ENCODE data around the gene OR5AU1.
"Not testable (repeated sequence)": the region's sequence is repeated elsewhere in the genome, so short reads cannot be mapped to it uniquely, and the experiment has no call there.

Gene OR5AU1

GRCh38 chr14:21171128-21171527 is 15.3 kb upstream of the OR5AU1 start:
- DNase-seq (ENCODE audit: low read depth in 2 of 2) = no peak

GRCh38 chr14:21169573-21169972 is 13.7 kb upstream of the OR5AU1 start:
- no peak for DNase-seq (ENCODE audit: low read depth in 2 of 2)

GRCh38 chr14:21168055-21168454 is 12.2 kb upstream of the OR5AU1 start:
- no peak for DNase-seq (ENCODE audit: low read depth in 2 of 2)

- DNase-seq (ENCODE audit: low read depth in 2 of 2) = not testable (repeated sequence)
Measured at GRCh38 chr14:21165670-21166069, 9.8 kb upstream of the OR5AU1 start.

- not testable (repeated sequence) for DNase-seq (ENCODE audit: low read depth in 2 of 2)
Measured at GRCh38 chr14:21165002-21165605, 9.2 kb upstream of the OR5AU1 start.

GRCh38 chr14:21163871-21164291 is 8.0 kb upstream of the OR5AU1 start:
- DNase-seq (ENCODE audit: low read depth in 2 of 2) = no peak

GRCh38 chr14:21162081-21162480 is 6.2 kb upstream of the OR5AU1 start:
- no peak for DNase-seq (ENCODE audit: low read depth in 2 of 2)

- DNase-seq (ENCODE audit: low read depth in 2 of 2) = no peak
Measured at GRCh38 chr14:21160061-21160610, 4.3 kb upstream of the OR5AU1 start.

- DNase-seq (ENCODE audit: low read depth in 2 of 2) = not testable (repeated sequence)
Measured at GRCh38 chr14:21158175-21158574, 2.3 kb upstream of the OR5AU1 start.

GRCh38 chr14:21149641-21150367 is 6.1 kb downstream of the OR5AU1 start:
- no peak for DNase-seq (ENCODE audit: low read depth in 2 of 2)

- DNase-seq (ENCODE audit: low read depth in 2 of 2) = no peak
Measured at GRCh38 chr14:21145437-21145836, 10.4 kb downstream of the OR5AU1 start.

- no peak for DNase-seq (ENCODE audit: low read depth in 2 of 2)
Measured at GRCh38 chr14:21142357-21142756, 13.5 kb downstream of the OR5AU1 start.

GRCh38 chr14:21136024-21136423 is 19.8 kb downstream of the OR5AU1 start:
- no peak for DNase-seq (ENCODE audit: low read depth in 2 of 2)

GRCh38 chr14:21133901-21134300 is 22.0 kb downstream of the OR5AU1 start:
- DNase-seq (ENCODE audit: low read depth in 2 of 2) = no peak

GRCh38 chr14:21123429-21123828 is 32.4 kb downstream of the OR5AU1 start:
- DNase-seq (ENCODE audit: low read depth in 2 of 2) = no peak

GRCh38 chr14:21121122-21121521 is 34.7 kb downstream of the OR5AU1 start:
- DNase-seq (ENCODE audit: low read depth in 2 of 2) = no peak

GRCh38 chr14:21120686-21121085 is 35.2 kb downstream of the OR5AU1 start:
- DNase-seq (ENCODE audit: low read depth in 2 of 2) = no peak

- no peak for DNase-seq (ENCODE audit: low read depth in 2 of 2)
Measured at GRCh38 chr14:21118933-21119332, 36.9 kb downstream of the OR5AU1 start.

- DNase-seq (ENCODE audit: low read depth in 2 of 2) = no peak
Measured at GRCh38 chr14:21113369-21113768, 42.5 kb downstream of the OR5AU1 start.

GRCh38 chr14:21112255-21112654 is 43.6 kb downstream of the OR5AU1 start:
- no peak for DNase-seq (ENCODE audit: low read depth in 2 of 2)

GRCh38 chr14:21109377-21110138 is 46.3 kb downstream of the OR5AU1 start:
- no peak for DNase-seq (ENCODE audit: low read depth in 2 of 2)

- no peak for DNase-seq (ENCODE audit: low read depth in 2 of 2)
Measured at GRCh38 chr14:21108791-21109190, 47.1 kb downstream of the OR5AU1 start.
